ENCODE measurements around the gene SRGAP2B.
"Not testable (repeated sequence)": the region's sequence is repeated elsewhere in the genome, so short reads cannot be mapped to it uniquely, and the experiment has no call there.

- TF ChIP-seq EZH2 (IDR thresholded peaks at IDR 0.05; ENCODE audit: low read length); CTCF (optimal IDR thresholded peaks at IDR 0.05 in 1 of 3, IDR thresholded peaks at IDR 0.05 in 1 of 3, conservative IDR thresholded peaks at IDR 0.05 in 1 of 3; ENCODE audit: extremely low read depth in 1 of 3, insufficient read depth in 2 of 3, low read length in 3 of 3): not testable (repeated sequence)
Observed at GRCh38 chr1:144986171-144986860, 108.8 kb downstream of the SRGAP2B start.
